GM12801 (cell line): ENCODE measurements around the gene PRKRIP1.

Experiments
- CTCF ChIP-seq: IDR thresholded peaks from one replicate; pipeline ENCODE4 v1.5.1; 2011; ENCODE audit warnings: control low read depth; ENCODE audit not compliant: insufficient read length; ENCODE audit errors: extremely low read depth

Gene PRKRIP1

GRCh38 chr7:102433219-102434038 is 37.3 kb downstream of the PRKRIP1 start, which contains the start of gene ORAI2:
Gene ORAI2 (plus strand): TSS chr7:102433575. CDS start chr7:102438957, 5,382 bp downstream.
- no peak for TF ChIP-seq CTCF

DNA sequence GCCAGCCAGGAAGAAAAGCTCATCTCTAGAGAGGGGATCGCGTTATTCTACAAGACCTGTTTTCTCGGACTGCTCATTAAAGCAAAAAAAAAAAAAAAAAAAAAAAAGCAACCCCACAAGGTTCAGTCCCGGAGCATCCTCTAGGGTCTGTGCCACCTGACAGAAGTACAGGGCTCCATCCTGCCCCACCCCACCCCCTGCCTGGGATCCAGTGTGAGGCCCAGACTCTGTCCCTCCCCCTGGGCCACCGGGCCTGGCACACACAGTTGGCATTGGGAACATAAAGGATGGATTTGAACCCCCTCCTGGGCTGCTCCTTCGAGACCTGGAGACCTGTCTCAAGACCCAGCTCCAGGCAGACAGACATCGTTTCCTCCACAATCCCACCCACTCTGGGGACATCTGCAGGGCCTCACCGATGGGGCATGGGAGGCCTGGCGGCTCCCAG is 37.9 kb downstream of the PRKRIP1 start:
- no peak for TF ChIP-seq CTCF

DNA sequence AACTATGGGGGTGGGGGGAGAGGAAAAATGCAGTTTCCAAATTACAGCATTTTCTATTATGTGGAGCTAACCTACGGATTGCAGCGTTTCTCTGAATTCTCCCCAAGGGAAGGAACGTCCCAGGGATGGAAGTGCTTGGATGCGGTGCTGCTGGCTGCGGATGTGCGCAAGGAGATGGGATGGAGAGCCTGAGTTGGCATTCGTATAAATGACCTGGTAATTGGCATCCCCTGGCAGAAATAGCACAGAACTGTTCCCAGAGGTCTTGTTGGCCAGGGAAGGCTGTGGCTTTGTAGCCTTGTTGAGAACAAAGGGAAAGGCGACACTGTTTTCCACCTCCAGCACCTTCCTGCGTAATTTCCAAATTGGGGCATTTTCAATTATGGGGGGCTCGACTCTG is 40.0 kb downstream of the PRKRIP1 start:
- TF ChIP-seq CTCF, result no peak

GRCh38 chr7:102439963-102440795 is 44.0 kb downstream of the PRKRIP1 start:
- no peak for TF ChIP-seq CTCF

GRCh38 chr7:102444961-102445673 is 49.0 kb downstream of the PRKRIP1 start:
- TF ChIP-seq CTCF, result no peak

DNA sequence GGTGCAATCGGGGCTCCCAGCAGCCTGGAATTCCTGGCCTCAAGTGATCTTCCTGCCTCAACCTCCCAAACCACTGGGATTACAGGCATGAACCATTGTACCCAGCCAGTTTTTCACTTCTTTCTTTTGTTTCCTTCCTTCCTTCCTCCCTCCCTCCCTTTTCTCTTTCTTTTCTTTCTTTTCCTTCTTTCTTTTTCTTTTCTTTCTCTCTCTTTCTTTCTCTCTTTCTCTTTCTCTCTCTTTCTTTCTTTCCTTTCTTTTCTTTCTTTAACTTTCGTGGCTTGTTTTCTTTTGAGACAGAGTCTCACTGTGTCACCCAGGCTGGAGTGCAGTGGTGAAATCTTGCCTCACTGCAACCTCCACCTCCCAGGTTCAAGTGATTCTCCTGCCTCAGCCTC is 49.5 kb downstream of the PRKRIP1 start:
- no peak for TF ChIP-seq CTCF
